Right lung (tissue), 5 donors: ENCODE measurements around the gene PSME3. TPM values are rescaled to one million over a fixed set of nuclear protein-coding genes. Genes with fewer than 3 reads are reported as not detected.
"Not testable (repeated sequence)": the region's sequence is repeated elsewhere in the genome, so short reads cannot be mapped to it uniquely, and the experiment has no call there.

ENCODE experiments used
- DNase-seq, 2 donors: peaks; one replicate each; pipeline ENCODE4 v3.0.0-alpha.2; 2013
- polyA plus RNA-seq, 5 donors: library from polyadenylated mRNA; unstranded; fragments of 120-200 nt; gene quantifications; one replicate each; pipeline versions ENCODE4 v1.2.1 to v1.2.3, GENCODE V29; 2013; ENCODE audit warnings: inconsistent platforms in 1 of 5, low replicate concordance in 1 of 5; ENCODE audit not compliant: insufficient read length in 5 of 5, insufficient read depth in 1 of 5

The PSME3 gene
- polyA plus RNA-seq, 5 donors: 65.8 to 81.2 (median 74.9) TPM

GRCh38 chr17:42849031-42849430 lies 15.8 kb downstream of the PSME3 start:
- no peak for DNase-seq

DNA sequence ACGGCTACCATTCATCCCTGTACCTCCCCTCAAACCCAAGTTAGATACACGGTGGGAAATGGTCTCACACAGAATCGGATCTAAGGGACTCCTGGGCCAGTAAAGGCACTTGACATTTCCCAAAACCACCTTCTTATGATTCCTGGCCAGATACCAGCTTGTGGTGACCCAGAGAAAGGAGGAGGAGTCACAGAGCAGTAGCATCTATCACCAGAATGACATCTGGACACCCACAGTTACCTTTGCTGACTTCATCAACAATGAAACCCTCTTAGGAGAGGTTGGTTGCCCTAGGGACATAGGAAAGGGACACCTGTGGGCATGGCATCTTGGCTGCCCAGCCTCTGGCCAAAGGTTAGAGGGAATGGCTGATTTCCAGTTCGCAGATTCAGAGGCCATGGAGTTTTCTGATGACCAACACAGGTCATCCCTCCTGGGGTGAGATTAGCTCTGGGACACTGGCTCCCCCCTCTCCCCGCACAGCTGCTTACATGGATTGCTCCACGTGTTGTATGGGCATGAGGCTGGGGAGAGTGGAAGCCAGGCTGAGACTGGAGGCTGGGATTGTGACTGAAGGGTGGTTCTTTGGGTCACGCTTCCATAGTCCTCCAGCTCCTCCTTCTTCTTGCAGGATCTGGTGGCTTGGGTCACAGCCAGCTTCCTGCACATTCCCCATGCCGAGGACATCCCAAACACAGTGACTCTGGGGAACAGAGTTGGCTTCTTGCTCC lies 16.4 kb downstream of the PSME3 start:
- DNase-seq: no peak

DNA sequence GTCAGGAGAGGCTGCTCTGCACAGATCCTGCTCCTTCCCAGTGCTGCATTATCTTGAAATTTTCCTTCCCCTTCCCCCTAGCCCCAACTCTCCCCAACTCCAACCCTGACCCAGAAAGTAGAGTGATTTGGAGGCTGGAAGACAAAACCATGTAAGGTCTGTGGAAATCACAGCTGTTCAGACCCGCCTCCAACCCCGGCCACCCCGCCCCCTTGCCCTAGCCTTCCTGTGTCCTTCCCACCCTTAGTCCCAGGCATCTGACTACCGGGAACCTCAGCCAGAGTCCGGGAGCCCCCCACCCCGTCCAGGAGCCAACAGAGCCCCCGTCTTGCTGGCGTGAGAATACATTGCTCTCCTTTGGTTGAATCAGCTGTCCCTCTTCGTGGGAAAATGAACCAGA lies 17.8 kb downstream of the PSME3 start, which contains the start of gene AOC3:
Gene AOC3 (plus strand): TSS at position 246 of the 400 bp plus-strand sequence. CDS start 145 bp downstream, at position 391.
- DNase-seq: peak; percentile 51 to 62

- not testable (repeated sequence) for DNase-seq
Measured at GRCh38 chr17:42851371-42852240, 18.4 kb downstream of the PSME3 start.

DNA sequence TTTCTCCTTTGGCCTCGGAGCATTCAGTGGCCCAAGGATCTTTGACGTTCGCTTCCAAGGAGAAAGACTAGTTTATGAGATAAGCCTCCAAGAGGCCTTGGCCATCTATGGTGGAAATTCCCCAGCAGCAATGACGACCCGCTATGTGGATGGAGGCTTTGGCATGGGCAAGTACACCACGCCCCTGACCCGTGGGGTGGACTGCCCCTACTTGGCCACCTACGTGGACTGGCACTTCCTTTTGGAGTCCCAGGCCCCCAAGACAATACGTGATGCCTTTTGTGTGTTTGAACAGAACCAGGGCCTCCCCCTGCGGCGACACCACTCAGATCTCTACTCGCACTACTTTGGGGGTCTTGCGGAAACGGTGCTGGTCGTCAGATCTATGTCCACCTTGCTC lies 19.2 kb downstream of the PSME3 start:
- no peak for DNase-seq

- DNase-seq: peak in 1 of 2 donors; percentile 50
Measured at GRCh38 chr17:42853004-42853403, 19.8 kb downstream of the PSME3 start.

DNA sequence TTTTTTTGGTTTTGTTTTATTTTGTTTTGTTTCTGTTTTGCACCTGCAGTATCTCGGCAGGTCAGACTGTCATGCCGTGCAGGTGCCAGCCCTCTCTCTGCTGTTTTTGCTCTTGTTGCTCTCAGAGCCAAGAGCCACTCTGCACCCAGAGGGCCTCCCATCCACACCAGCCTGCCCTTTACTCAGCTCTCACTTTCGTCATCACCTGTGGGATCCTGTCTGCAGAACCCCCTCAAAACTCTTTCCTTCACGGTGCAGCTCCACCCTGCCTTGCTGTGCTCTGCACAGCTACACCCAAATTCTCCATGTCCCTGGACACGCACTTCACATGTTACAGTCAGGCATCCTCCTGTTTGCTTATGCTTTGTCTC lies 20.4 kb downstream of the PSME3 start:
- DNase-seq: no peak

- no peak for DNase-seq
Measured at GRCh38 chr17:42853968-42854790, 21.0 kb downstream of the PSME3 start.

GRCh38 chr17:42855048-42855596 lies 21.9 kb downstream of the PSME3 start:
- DNase-seq: no peak

DNA sequence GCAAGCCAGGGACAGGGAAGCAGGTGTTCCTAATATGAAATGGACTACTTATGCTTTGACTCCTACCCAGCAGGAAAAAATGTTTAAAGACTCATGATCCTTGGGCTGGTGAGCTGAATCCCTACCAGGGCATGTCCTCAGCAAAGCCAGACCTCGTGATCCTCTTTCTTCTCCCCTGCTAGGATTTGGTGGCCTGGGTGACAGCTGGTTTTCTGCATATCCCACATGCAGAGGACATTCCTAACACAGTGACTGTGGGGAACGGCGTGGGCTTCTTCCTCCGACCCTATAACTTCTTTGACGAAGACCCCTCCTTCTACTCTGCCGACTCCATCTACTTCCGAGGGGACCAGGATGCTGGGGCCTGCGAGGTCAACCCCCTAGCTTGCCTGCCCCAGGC lies 22.9 kb downstream of the PSME3 start:
- DNase-seq: peak; percentile 56 to 58

DNA sequence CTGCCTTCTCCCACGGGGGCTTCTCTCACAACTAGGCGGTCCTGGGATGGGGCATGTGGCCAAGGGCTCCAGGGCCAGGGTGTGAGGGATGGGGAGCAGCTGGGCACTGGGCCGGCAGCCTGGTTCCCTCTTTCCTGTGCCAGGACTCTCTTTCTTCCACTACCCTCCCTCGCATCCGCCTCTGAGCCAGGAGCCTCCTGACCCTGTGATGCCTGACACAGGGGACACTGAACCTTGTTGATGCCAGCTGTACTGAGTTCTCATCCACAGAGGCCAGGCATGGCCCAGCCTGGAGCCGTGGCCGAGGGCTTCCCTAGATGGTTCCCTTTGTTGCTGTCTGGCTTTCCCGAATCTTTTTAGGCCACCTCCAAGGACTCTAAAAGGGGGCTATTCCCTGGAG lies 23.3 kb downstream of the PSME3 start:
- DNase-seq: peak; percentile 70 to 79

GRCh38 chr17:42857389-42857788 lies 24.2 kb downstream of the PSME3 start:
- DNase-seq: no peak

GRCh38 chr17:42865638-42866094 lies 32.5 kb downstream of the PSME3 start:
- DNase-seq: no peak

GRCh38 chr17:42866216-42866615 lies 33.0 kb downstream of the PSME3 start:
- DNase-seq: no peak

GRCh38 chr17:42866631-42867575 lies 33.7 kb downstream of the PSME3 start:
- DNase-seq: no peak

DNA sequence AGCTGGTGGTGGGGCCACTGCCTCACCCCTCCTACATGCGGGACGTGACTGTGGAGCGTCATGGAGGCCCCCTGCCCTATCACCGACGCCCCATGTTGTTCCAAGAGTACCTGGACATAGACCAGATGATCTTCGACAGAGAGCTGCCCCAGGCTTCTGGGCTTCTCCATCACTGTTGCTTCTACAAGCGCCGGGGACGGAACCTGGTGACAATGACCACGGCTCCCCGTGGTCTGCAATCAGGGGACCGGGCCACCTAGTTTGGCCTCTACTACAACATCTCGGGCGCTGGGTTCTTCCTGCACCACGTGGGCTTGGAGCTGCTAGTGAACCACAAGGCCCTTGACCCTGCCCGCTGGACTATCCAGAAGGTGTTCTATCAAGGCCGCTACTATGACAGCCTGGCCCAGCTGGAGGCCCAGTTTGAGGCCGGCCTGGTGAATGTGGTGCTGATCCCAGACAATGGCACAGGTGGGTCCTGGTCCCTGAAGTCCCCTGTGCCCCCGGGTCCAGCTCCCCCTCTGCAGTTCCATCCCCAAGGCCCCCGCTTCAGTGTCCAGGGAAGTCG lies 34.6 kb downstream of the PSME3 start:
- DNase-seq: not testable (repeated sequence)

- DNase-seq: no peak
Measured at GRCh38 chr17:42868338-42868737, 35.1 kb downstream of the PSME3 start.

DNA sequence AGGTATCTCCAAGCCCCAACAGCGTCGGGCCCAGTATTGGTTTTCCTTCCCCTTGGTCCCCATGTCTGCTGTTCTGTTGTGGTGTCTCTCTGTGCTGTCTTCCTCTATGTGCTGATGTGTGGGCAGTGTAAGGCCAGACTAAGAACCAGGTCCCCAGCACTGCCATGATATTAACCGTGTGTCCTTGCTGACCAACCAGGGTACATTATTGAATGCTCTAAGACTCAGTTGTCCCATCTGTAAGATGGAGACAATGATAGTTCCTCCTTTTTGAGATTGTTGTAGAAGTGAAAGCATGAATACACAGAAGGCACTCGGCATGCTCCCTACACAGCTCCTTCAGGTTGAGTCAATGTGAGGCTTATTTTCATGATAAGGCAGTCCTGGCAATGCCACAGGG lies 38.5 kb downstream of the PSME3 start:
- DNase-seq: no peak

GRCh38 chr17:42872251-42872965 lies 39.2 kb downstream of the PSME3 start:
- no peak for DNase-seq
